Measurements from ENCODE around the gene STK40.

Gene STK40, protein sequence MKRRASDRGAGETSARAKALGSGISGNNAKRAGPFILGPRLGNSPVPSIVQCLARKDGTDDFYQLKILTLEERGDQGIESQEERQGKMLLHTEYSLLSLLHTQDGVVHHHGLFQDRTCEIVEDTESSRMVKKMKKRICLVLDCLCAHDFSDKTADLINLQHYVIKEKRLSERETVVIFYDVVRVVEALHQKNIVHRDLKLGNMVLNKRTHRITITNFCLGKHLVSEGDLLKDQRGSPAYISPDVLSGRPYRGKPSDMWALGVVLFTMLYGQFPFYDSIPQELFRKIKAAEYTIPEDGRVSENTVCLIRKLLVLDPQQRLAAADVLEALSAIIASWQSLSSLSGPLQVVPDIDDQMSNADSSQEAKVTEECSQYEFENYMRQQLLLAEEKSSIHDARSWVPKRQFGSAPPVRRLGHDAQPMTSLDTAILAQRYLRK

GRCh38 chr1:36385410-36386264, at the start of gene STK40:
TSS of gene STK40 (minus strand) at chr1:36385924. CDS start at chr1:36361332, 24,592 bp downstream.
- DNase-seq, result peak; percentile 100

DNA sequence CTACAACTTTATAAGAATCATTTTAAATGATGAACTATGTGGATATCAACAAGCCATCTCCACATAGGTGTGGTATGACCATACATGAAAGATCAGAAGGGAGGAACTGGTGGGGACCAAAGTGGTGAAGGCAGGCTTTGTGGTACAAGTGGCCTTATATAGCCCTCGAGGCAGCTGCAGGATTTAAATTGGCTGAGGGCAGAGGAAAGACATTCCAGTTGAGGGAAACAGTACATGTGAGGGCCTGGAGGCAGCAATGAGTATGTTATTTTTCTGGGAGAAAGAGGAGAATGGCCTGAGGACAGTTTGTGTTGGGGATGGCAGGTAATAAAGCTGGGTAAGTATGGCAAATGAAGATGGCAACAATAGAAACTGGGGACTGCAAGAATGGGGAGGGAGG, 47.4 kb upstream of the STK40 start:
- no peak for DNase-seq

- no peak for DNase-seq
These were observed 46.9 kb upstream of the STK40 start for GRCh38 chr1:36432616-36433015.

DNA sequence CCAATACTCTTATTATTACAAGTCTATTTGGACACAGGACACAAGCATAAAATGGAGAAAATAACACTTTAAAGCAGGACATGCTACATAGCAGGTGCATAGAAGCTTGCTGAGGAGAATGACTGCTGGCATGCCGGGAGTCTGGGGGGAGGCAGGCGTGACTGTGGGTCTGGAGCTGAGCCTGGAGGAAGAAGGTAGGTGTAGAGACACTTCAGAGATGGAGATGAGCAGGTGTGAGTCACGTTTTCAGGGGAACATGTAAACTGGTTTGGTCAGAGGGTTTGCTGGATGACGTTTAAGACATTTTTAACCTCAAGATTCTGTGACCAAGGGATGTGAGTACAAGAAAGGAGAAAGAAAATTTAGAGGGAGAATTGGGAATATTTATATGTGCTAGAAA, 40.1 kb upstream of the STK40 start:
- DNase-seq, result no peak

GRCh38 chr1:36421649-36422048, 35.9 kb upstream of the STK40 start:
- no peak for DNase-seq

- peak; percentile 74 for DNase-seq
These were observed 35.2 kb upstream of the STK40 start for GRCh38 chr1:36420836-36421317.

- no peak for DNase-seq
These were observed 34.7 kb upstream of the STK40 start for GRCh38 chr1:36420409-36420808.

GRCh38 chr1:36419569-36419968, 33.8 kb upstream of the STK40 start:
- no peak for DNase-seq

DNA sequence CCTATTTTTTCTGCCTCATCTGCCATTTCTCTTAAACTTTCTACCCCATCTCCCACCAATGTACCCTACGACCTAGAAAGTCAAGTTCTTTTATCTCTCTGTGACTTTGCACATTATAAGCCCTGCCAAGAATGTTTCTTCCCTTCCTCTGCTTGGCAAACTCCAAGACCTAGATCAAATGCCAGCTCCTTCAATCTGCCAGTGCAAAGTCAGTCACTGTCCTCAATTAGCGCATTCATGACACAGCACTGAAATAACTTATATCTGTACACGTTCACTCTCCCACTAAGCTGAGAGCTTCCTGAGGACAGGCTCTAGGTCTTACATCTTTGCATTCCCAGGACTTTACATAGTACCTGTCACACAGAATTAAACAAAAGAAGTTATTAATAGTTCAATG, 33.4 kb upstream of the STK40 start:
- no peak for DNase-seq

DNA sequence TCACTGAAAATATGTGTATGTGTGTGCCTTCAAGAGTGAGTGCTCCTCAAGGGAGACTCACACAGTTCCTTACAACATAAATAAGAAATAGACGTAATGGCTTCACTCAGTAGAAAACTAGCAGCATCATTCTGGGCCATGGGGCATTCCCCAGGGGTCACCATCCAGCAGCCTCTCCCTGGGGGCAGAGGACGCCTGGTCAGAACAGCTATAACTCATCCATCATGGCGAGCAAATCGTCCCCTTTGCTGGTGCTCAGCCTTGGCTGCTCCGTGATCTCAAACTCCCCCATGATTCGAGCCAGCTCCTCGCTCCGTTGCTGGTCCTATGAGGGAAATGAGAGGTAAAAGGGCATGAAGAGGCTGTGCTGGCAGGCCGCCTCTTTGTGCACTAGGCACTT, 32.2 kb upstream of the STK40 start:
- DNase-seq, result no peak

DNA sequence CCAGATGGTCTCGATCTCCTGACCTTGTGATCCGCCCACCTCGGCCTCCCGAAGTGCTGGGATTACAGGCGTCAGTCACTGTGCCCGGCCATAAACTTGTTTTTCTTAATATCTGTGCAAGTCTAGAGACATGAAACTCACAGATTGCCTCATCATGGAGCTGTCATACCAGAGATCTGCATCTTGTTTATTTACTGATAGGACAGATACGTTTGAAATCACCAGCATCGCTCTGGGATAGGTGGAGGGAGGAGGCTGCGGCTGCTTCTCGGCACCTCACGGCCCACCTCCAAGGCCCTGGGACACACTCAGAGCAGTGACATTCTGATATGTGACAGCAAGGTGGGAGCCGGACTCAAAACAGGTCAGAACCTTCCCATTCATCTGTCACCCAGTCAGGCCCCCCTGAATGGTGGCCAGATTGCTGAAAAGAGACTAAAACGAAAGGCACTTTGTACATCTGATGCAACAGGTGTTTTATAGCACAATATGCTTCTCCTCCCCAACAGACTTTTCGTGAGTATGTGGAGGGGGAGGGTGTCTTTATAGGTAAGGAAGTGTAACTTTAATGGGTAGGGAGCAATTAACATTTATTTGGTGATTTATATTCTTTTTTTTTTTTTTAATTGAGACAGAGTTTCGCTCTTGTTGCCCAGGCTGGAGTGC, 30.1 kb upstream of the STK40 start:
- no peak for DNase-seq

GRCh38 chr1:36414384-36414783, 28.7 kb upstream of the STK40 start:
- no peak for DNase-seq

DNA sequence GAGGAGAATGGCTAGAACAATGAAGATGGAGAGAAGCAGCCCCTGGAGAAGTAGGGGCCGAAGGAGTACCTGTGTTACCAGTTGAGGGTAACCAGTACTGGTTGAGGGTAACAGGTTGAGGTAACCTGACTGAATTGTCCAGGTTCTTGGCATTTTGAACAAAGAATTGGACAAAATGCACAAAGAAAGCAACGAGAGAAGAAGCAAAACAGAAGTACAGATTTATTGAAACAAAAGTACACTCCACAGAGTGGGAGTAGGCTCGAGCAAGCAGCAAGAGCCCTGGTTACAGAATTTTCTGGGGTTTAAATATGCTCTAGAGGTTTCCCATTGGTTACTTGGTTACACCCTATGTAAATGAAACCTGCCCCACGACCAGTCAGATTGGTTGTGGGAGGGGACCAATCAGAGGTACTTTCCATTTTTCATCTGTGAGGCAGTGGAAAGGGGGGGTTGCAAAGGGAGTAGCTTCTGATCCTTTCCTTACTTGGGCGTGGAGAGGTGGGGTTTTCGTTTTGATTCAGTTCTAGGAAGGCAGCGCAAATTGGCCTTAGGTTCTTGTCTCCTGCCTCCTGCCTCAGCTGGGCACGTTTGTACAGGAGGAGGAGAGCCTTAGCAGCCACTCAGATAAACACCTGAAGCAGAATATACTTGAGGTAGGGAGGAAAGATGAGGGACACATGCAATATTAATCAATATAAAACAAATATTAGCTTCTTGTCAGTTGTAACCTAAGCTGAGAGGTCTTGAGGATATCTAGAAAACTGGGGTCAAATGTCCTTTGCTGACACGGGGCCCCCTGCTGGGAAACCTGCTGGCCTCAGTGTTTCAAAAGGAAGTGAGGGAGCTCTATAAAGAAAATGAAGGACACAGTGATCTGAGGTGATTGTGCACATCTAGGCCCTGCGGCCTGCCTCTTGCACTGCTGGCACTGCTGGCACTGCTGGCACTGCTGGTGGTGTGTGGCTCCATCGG, 26.2 kb upstream of the STK40 start:
- DNase-seq, result peak; percentile 15

DNA sequence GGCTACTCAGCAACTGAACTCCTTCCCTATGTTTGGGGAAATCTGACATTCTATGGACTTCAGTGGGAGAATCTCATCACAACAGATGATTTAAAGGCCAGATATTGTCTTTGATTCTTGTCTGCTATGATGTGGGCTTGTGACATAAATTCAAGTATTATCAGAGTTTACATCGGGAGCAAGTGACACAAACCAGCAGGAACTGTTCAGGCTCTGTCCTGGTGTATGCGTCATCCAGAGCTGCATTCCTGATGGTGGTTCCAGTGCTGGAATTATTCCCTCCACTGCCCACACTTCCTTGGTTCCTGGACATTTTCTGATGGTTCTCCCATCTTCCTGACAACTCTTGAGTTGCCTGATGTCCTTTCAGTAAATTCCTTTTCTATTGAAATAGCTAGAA, 22.8 kb upstream of the STK40 start:
- DNase-seq, result no peak

- no peak for DNase-seq
These were observed 20.7 kb upstream of the STK40 start for GRCh38 chr1:36406440-36406839.

GRCh38 chr1:36402504-36402890, 16.8 kb upstream of the STK40 start:
- no peak for DNase-seq

DNA sequence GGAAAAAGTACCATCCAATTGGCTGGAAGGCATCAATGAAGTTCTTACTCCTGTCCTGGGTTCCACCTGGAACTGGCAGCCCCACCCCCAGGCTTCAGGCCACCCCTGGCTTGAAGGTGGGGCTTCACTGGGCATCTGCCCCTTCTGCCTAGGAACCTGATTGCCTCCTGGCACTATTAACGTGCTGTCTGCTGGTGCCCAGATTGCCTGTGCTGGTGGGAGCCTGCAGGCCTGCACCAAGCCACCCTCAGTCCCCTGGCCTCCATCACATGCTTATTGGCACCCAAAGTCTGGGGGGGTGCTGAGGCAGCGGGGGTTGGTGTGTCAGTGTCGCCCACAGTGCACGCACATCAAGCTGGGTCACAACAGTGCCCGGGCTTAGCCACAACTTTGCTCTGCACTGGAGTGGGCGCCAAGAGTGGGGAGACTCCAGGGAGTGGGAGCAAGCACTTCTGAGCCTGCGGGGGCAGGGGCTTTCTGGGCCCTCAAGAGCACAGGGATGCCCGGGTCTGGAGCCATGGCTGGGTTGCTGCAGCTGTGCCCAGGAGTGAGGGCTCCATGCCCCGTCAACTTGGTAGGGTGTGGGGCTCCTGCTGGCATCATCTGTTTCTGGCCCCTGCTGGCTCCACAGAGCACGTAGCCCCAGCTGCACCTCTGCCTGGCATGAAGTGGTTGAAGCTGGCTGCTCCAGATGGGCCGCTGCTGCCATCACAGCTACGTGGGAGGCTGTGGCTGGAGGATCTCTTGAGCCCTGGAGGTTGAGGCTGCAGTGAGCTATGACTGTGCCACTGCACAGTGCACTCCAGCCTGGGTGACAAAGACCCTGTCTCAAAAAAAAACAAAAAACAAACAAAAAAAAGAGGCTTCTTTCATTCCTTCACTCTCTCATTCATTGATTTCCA, 16.1 kb upstream of the STK40 start:
- DNase-seq, result no peak

DNA sequence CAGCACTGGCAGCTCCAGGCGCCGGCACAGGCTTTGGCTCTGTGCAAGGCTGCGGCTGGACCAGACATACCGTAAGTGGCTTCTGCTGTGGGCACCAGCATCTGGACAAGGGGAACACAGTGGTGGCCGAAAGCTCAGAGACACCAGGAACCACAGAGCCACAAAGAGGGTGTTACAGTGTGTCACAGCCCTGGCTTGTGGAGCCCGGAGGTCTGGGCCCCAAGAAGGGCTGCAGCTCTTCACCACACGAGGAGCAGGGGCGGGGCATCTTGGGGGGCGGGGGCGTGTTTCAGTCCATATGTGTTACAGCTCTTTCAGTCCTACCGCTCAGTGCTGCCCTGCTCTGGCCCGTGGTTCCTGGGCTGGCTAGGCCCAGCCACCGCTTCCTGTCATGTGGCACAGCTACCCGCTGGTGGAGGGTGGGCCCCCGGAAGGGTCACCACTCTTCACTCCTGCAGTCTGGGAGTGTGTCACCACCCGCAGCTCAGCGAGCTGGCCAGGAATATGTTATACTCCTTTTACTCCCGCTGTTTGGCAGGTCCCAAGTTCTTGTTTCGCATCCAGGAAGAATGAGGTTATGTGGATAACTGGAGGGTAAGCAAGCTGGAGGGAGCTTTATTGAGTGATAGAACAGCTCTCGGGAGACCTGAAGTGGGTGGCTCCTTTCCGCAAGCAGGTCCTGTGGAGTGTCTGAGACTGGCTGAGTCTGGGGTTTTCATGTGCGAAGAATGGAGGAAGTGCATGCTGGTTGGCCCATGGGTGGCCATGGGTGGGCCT, 15.3 kb upstream of the STK40 start:
- DNase-seq, result no peak

GRCh38 chr1:36400514-36400824, 14.7 kb upstream of the STK40 start:
- DNase-seq, result no peak

- DNase-seq, result no peak
These were observed 12.8 kb upstream of the STK40 start for GRCh38 chr1:36398370-36398977.

Data from NCI-H774 (cell line).